Activated CD4-positive, alpha-beta T cell treated with anti-CD3 and anti-CD28 coated beads, Interleukin-2, amount 50 U/mL, for 24 hours (primary cell): ENCODE measurements around the gene EHD2.
"Not testable (repeated sequence)": the region's sequence is repeated elsewhere in the genome, so short reads cannot be mapped to it uniquely, and the experiment has no call there.

Source experiments
- DNase-seq, 2 donors: peaks; one replicate each; pipeline ENCODE4 v3.0.0-alpha.2; 2020; ENCODE audit warnings: low read depth in 1 of 2, low spot score in 1 of 2

The EHD2 gene

GRCh38 chr19:47765523-47766358, 52.5 kb downstream of the EHD2 start:
- DNase-seq = no peak

GRCh38 chr19:47766359-47766620, 53.1 kb downstream of the EHD2 start:
- DNase-seq = no peak

- no peak for DNase-seq
Measured at GRCh38 chr19:47766670-47767069, 53.4 kb downstream of the EHD2 start.

- no peak for DNase-seq
Measured at GRCh38 chr19:47767349-47767748, 54.1 kb downstream of the EHD2 start.

GRCh38 chr19:47768604-47769003, 55.4 kb downstream of the EHD2 start:
- DNase-seq = no peak

GRCh38 chr19:47769534-47769933, 56.3 kb downstream of the EHD2 start:
- no peak for DNase-seq

- not testable (repeated sequence) for DNase-seq
Measured at GRCh38 chr19:47771291-47771690, 58.1 kb downstream of the EHD2 start.

- DNase-seq = no peak
Measured at GRCh38 chr19:47776568-47776967, 63.3 kb downstream of the EHD2 start.

GRCh38 chr19:47777245-47778048, 64.2 kb downstream of the EHD2 start:
- DNase-seq = not testable (repeated sequence)

- DNase-seq = peak; percentile 67 to 72
Measured at GRCh38 chr19:47778049-47778953, 65.1 kb downstream of the EHD2 start, which contains the start of gene SELENOW. Gene SELENOW, plus strand, starts transcription at chr19:47778703. Its CDS starts 83 bp downstream, at chr19:47778786.

- no peak for DNase-seq
Measured at GRCh38 chr19:47778954-47779351, 65.7 kb downstream of the EHD2 start.

- no peak for DNase-seq
Measured at GRCh38 chr19:47779524-47780214, 66.4 kb downstream of the EHD2 start.

- DNase-seq = no peak
Measured at GRCh38 chr19:47780215-47780551, 67.0 kb downstream of the EHD2 start.

GRCh38 chr19:47781590-47782262, 68.5 kb downstream of the EHD2 start:
- no peak for DNase-seq

- no peak for DNase-seq
Measured at GRCh38 chr19:47786566-47786965, 73.3 kb downstream of the EHD2 start.

GRCh38 chr19:47787307-47787706, 74.1 kb downstream of the EHD2 start:
- not testable (repeated sequence) for DNase-seq

GRCh38 chr19:47789811-47790210, 76.6 kb downstream of the EHD2 start:
- not testable (repeated sequence) for DNase-seq

GRCh38 chr19:47790398-47790814, 77.2 kb downstream of the EHD2 start:
- peak; percentile 81 to 82 for DNase-seq

- no peak for DNase-seq
Measured at GRCh38 chr19:47792616-47793015, 79.4 kb downstream of the EHD2 start.
